GM12875 (cell line): ENCODE results near the gene PDGFRB.

ENCODE experiments used
- H3K4me3 ChIP-seq: one replicate; pipeline ENCODE4 v1.5.1; 2011; ENCODE audit warnings: low read depth, low read length, control low read depth
- CTCF ChIP-seq: IDR thresholded peaks from 2 replicates; pipeline ENCODE4 v1.5.1; 2011; ENCODE audit warnings: low read depth, mild to moderate bottlenecking, control low read depth, inconsistent platforms, low read length, moderate library complexity, borderline replicate concordance; ENCODE audit not compliant: insufficient read depth

PDGFRB gene

GRCh38 chr5:150146235-150146634, 9.4 kb downstream of the PDGFRB start:
- no peak overlapping the region for H3K4me3 ChIP-seq
- TF ChIP-seq CTCF: no peak

DNA sequence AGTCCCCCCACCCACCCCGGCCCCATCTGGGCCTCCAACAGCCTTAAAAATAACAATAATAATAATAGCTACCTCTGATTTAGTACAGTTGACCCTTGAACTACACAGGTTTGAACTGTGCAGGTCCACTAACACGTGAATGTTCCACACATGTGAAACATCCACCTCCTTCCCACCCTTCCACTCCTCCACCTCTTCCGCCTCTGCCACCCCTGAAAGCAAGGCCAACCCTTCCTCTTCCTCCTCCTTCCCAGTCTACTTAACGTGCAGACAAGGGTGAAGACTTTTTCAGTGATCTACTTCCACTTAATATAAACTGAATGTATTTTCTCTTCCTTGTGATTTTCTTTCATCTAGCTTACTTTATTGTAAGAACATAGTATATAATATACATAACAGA, 10.8 kb downstream of the PDGFRB start:
- TF ChIP-seq CTCF: no peak
- H3K4me3 ChIP-seq: no peak overlapping the region

- H3K4me3 ChIP-seq: no peak overlapping the region
- no peak for TF ChIP-seq CTCF
These were observed 11.3 kb downstream of the PDGFRB start for GRCh38 chr5:150144246-150144801.

DNA sequence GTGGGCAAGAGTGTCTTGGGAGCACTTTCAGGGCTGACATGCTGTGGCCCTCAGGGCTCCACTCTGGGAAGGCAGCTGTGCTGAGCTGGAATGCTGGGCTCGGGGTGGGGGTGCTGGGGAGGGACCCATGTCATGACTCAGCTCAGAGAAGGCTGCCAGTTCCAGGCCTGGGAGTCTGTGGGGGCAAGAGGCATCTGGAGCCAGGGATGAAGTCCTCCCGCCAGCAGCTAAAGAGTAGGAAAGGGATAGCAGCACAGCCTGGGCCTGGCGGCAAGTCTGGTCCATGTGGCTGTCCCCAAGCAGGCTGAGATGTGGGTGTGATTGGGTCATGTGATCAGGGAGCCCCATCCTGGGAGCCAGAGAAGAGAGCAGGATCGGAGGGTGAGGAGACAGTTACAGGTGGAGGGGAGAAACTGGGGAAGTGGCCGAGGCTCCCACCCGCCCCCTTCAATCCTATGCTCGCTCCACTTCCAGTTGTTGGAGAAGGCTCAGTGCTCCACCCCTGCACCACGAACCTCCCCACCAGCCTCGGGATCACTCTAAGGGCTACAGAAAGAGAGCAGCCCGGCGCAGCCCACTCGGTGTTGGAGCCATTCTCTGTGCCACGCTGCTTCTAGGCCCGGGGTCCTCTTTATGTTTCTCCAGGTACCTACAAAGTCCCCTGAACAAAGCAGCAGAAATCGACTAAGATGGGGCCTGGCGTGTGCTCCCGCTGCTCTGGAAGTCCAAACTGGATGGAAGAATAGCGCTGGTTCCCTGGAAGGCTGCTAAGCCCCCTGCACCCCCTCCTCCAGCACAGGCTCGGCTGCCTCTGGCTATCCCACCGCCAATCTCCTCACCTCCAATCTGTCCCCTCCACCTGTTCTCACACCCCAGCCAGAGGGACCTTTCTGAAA, 12.0 kb downstream of the PDGFRB start:
- H3K4me3 ChIP-seq: no peak overlapping the region
- TF ChIP-seq CTCF: no peak

DNA sequence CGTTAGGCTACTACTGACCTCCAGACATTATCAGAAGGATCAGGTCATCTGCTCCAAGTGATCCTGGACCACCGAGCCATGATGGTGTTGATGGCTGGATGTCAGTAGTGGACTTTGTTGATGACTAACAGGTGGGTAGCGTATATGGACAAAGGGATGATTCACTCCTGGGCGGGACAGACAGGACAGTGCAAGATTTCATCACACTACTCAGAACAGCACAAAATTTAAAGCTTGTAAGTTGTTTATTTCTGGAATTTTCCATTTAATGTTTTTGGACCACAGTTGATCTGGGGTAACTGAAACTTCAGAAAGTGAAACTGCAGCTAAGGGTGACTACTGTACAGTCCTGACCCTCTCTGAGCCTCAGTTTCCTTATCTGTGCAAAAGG, 12.7 kb downstream of the PDGFRB start:
- H3K4me3 ChIP-seq: no peak overlapping the region
- no peak for TF ChIP-seq CTCF

DNA sequence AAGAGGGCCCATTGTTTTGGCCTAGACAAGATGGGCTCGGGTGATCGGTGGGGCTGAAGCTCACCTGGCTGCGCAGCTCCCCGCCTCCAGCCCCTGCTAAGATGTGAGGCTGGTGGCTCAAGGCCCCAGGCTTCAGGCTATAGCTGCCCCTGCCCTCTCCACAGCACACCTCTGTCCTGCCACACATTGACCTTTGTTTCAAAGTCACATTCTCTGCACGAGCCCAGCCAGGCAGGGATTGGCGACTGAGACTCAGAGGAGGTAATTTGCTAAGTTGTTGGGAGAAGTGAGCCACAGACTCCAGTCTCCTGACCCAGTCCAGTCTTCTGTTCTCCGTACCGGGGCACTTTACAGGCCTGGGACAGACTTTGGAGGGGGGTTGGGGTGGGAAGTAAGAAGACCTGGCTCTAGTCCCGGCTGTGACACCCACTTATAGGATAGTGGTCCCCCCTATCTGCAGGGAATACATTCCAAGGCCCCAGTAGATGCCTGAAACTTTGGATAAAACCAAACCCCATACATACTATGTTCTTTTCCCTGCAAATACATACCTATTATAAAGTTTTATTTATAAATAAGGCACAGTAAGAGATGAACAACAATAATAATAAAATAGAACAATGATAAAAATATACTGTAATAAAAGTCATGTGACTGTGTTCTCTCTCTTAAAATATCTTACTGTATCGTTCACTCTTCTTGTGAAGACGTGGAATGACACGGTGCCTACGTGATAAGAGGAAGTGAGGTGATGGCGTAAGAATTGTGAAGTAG, 13.3 kb downstream of the PDGFRB start:
- no peak overlapping the region for H3K4me3 ChIP-seq
- TF ChIP-seq CTCF: no peak
